GM12872 (cell line): ENCODE measurements around the gene TINAGL1.

Source experiments
- CTCF ChIP-seq: IDR thresholded peaks from 3 replicates; pipeline ENCODE4 v1.5.1; 2011; ENCODE audit warnings: low read depth, mild to moderate bottlenecking, low read length, moderate library complexity; ENCODE audit not compliant: insufficient read depth

The TINAGL1 gene

GRCh38 chr1:31576743-31577455 is 584 bp downstream of the TINAGL1 start:
- TF ChIP-seq CTCF: no peak

GRCh38 chr1:31577515-31578192 is 1.3 kb downstream of the TINAGL1 start:
- no peak for TF ChIP-seq CTCF

GRCh38 chr1:31579374-31579773 is 3.1 kb downstream of the TINAGL1 start:
- TF ChIP-seq CTCF: no peak

GRCh38 chr1:31580513-31580870 is 4.2 kb downstream of the TINAGL1 start:
- no peak for TF ChIP-seq CTCF

- TF ChIP-seq CTCF: no peak
Observed at GRCh38 chr1:31580891-31581603, 4.7 kb downstream of the TINAGL1 start.

GRCh38 chr1:31581821-31582810 is 5.8 kb downstream of the TINAGL1 start:
- TF ChIP-seq CTCF: no peak
